Transverse colon (tissue), 4 donors: ENCODE measurements around the gene TIRAP.
"Not testable (repeated sequence)": the region's sequence is repeated elsewhere in the genome, so short reads cannot be mapped to it uniquely, and the experiment has no call there.

Experiments
- CTCF ChIP-seq, 5 experiments: fragments of 200-600 bp in 3 of 5; fragments of 450-650 bp in 2 of 5; sonication (generic) in 3 of 5; IDR thresholded peaks; 1 replicate in 2 of 5; 2 replicates in 3 of 5; pipeline ENCODE4 v1.5.1; 2016 to 2017; ENCODE audit warnings: antibody characterized with exemption in 5 of 5, inconsistent platforms in 3 of 5, mild to moderate bottlenecking in 2 of 5, moderate library complexity in 1 of 5
- EP300 ChIP-seq: sonication (generic); formaldehyde crosslinking; IDR thresholded peaks from one replicate; pipeline ENCODE4 v1.6.1; 2017; ENCODE audit warnings: antibody characterized with exemption, low read depth
- POLR2A ChIP-seq: fragments of 450-650 bp; IDR thresholded peaks from one replicate; pipeline ENCODE4 v1.6.1; 2016; ENCODE audit warnings: antibody characterized with exemption, mild to moderate bottlenecking, moderate library complexity
- POLR2AphosphoS5 ChIP-seq, 3 donors: sonication (generic); formaldehyde crosslinking; IDR thresholded peaks; one replicate each; pipeline ENCODE4 v1.6.1; 2016; ENCODE audit warnings: antibody characterized with exemption in 3 of 3

- TF ChIP-seq CTCF (IDR thresholded peaks at IDR 0.05); EP300; POLR2AphosphoS5 (IDR thresholded peaks at IDR 0.05); POLR2A: not testable (repeated sequence)
These were observed 27.4 kb upstream of the TIRAP start for GRCh38 chr11:126255507-126255906.
